Stimulated activated naive CD8-positive, alpha-beta T cell treated with anti-CD3 and anti-CD28 coated beads, Interleukin-15, Interleukin-2, amounts not matched to agents 100 ng/mL and 50 ng/mL, for 24 hours (primary cell): ENCODE data around the gene CTNNA3.
"Not testable (repeated sequence)": the region's sequence is repeated elsewhere in the genome, so short reads cannot be mapped to it uniquely, and the experiment has no call there.

Experiments used
- H3K27ac Mint-ChIP-seq: one replicate; pipeline ENCODE4 v1.8.0; 2021; ENCODE audit warnings: mild to moderate bottlenecking, mixed read lengths
- H3K27me3 Mint-ChIP-seq: one replicate; pipeline ENCODE4 v1.8.0; 2021; ENCODE audit warnings: mixed read lengths
- H3K36me3 Mint-ChIP-seq: one replicate; pipeline ENCODE4 v1.8.0; 2021; ENCODE audit warnings: low read depth, mixed read lengths
- H3K4me1 Mint-ChIP-seq: one replicate; pipeline ENCODE4 v1.8.0; 2021; ENCODE audit warnings: low read depth, mixed read lengths
- H3K4me3 Mint-ChIP-seq: one replicate; pipeline ENCODE4 v1.8.0; 2021; ENCODE audit warnings: mild to moderate bottlenecking, mixed read lengths
- H3K9me3 Mint-ChIP-seq: one replicate; pipeline ENCODE4 v1.8.0; 2021; ENCODE audit warnings: mixed read lengths

Gene CTNNA3

GRCh38 chr10:67211680-67212079 lies 484.3 kb downstream of the CTNNA3 start:
- no peaks in the 10 kb centered on the region for H3K9me3 Mint-ChIP-seq
- H3K4me3 Mint-ChIP-seq = no peak overlapping the region
- H3K4me1 Mint-ChIP-seq = no peaks in the 10 kb centered on the region
- no peaks in the 10 kb centered on the region for H3K27me3 Mint-ChIP-seq
- H3K36me3 Mint-ChIP-seq = no peaks in the 10 kb centered on the region
- H3K27ac Mint-ChIP-seq = no peak overlapping the region

GRCh38 chr10:67207923-67208322 lies 488.1 kb downstream of the CTNNA3 start:
- not testable (repeated sequence) for H3K9me3 Mint-ChIP-seq

GRCh38 chr10:67200913-67201564 lies 495.0 kb downstream of the CTNNA3 start:
- Mint-ChIP-seq H3K4me1 (no peaks in the 10 kb centered on the region), H3K9me3 (peaks cover 3% of the 10 kb centered on the region), H3K36me3 (no peaks in the 10 kb centered on the region), H3K4me3 (no peak overlapping the region), H3K27me3 (no peaks in the 10 kb centered on the region), H3K27ac (no peak overlapping the region)

More at GRCh38 chr10:67207923-67208322, 488.1 kb downstream of the CTNNA3 start:
- not testable (repeated sequence) for H3K4me3 Mint-ChIP-seq, H3K36me3 Mint-ChIP-seq, H3K27me3 Mint-ChIP-seq, H3K4me1 Mint-ChIP-seq, H3K27ac Mint-ChIP-seq

- Mint-ChIP-seq H3K9me3 (no peaks in the 10 kb centered on the region), H3K4me1 (no peaks in the 10 kb centered on the region), H3K4me3 (no peak overlapping the region), H3K36me3 (no peaks in the 10 kb centered on the region), H3K27ac (no peak overlapping the region), H3K27me3 (no peaks in the 10 kb centered on the region)
Measured at GRCh38 chr10:67175354-67175753, 520.6 kb downstream of the CTNNA3 start.

- no peaks in the 10 kb centered on the region for H3K4me1 Mint-ChIP-seq
- no peak overlapping the region for H3K27ac Mint-ChIP-seq
- no peak overlapping the region for H3K4me3 Mint-ChIP-seq
- no peaks in the 10 kb centered on the region for H3K36me3 Mint-ChIP-seq
- no peaks in the 10 kb centered on the region for H3K27me3 Mint-ChIP-seq
- peaks cover 3% of the 10 kb centered on the region for H3K9me3 Mint-ChIP-seq
Measured at GRCh38 chr10:67173787-67174186, 522.2 kb downstream of the CTNNA3 start.

GRCh38 chr10:67171970-67172369 lies 524.0 kb downstream of the CTNNA3 start:
- peaks cover 7% of the 10 kb centered on the region for H3K9me3 Mint-ChIP-seq
- H3K4me3 Mint-ChIP-seq = no peak overlapping the region
- H3K27me3 Mint-ChIP-seq = no peaks in the 10 kb centered on the region
- H3K36me3 Mint-ChIP-seq = no peaks in the 10 kb centered on the region
- H3K27ac Mint-ChIP-seq = no peak overlapping the region
- H3K4me1 Mint-ChIP-seq = no peaks in the 10 kb centered on the region

- Mint-ChIP-seq H3K27ac (no peak overlapping the region), H3K36me3 (no peaks in the 10 kb centered on the region), H3K27me3 (no peaks in the 10 kb centered on the region), H3K9me3 (peaks cover 4% of the 10 kb centered on the region), H3K4me3 (no peak overlapping the region), H3K4me1 (no peaks in the 10 kb centered on the region)
Measured at GRCh38 chr10:67156239-67156638, 539.8 kb downstream of the CTNNA3 start.

- H3K4me3 Mint-ChIP-seq = no peak overlapping the region
- no peaks in the 10 kb centered on the region for H3K36me3 Mint-ChIP-seq
- H3K9me3 Mint-ChIP-seq = no peaks in the 10 kb centered on the region
- H3K27ac Mint-ChIP-seq = no peak overlapping the region
- no peaks in the 10 kb centered on the region for H3K27me3 Mint-ChIP-seq
- H3K4me1 Mint-ChIP-seq = no peaks in the 10 kb centered on the region
Measured at GRCh38 chr10:67151471-67151870, 544.5 kb downstream of the CTNNA3 start.

- H3K36me3 Mint-ChIP-seq = no peaks in the 10 kb centered on the region
- no peaks in the 10 kb centered on the region for H3K9me3 Mint-ChIP-seq
- no peak overlapping the region for H3K4me3 Mint-ChIP-seq
- no peaks in the 10 kb centered on the region for H3K4me1 Mint-ChIP-seq
- no peaks in the 10 kb centered on the region for H3K27me3 Mint-ChIP-seq
- H3K27ac Mint-ChIP-seq = no peak overlapping the region
Measured at GRCh38 chr10:67144530-67144929, 551.5 kb downstream of the CTNNA3 start.

- Mint-ChIP-seq H3K4me1 (no peaks in the 10 kb centered on the region), H3K9me3 (peaks cover 6% of the 10 kb centered on the region), H3K27me3 (no peaks in the 10 kb centered on the region), H3K4me3 (no peak overlapping the region), H3K36me3 (no peaks in the 10 kb centered on the region), H3K27ac (no peak overlapping the region)
Measured at GRCh38 chr10:67141300-67141699, 554.7 kb downstream of the CTNNA3 start.

GRCh38 chr10:67140641-67141040 lies 555.4 kb downstream of the CTNNA3 start:
- peaks cover 6% of the 10 kb centered on the region for H3K9me3 Mint-ChIP-seq
- no peaks in the 10 kb centered on the region for H3K27me3 Mint-ChIP-seq
- H3K27ac Mint-ChIP-seq = no peak overlapping the region
- no peak overlapping the region for H3K4me3 Mint-ChIP-seq
- no peaks in the 10 kb centered on the region for H3K36me3 Mint-ChIP-seq
- H3K4me1 Mint-ChIP-seq = no peaks in the 10 kb centered on the region

GRCh38 chr10:67127441-67127840 lies 568.6 kb downstream of the CTNNA3 start:
- no peaks in the 10 kb centered on the region for H3K9me3 Mint-ChIP-seq
- no peak overlapping the region for H3K27ac Mint-ChIP-seq
- no peaks in the 10 kb centered on the region for H3K27me3 Mint-ChIP-seq
- H3K4me1 Mint-ChIP-seq = no peaks in the 10 kb centered on the region
- H3K4me3 Mint-ChIP-seq = no peak overlapping the region
- H3K36me3 Mint-ChIP-seq = no peaks in the 10 kb centered on the region

GRCh38 chr10:67119651-67120050 lies 576.3 kb downstream of the CTNNA3 start:
- H3K36me3 Mint-ChIP-seq = no peaks in the 10 kb centered on the region
- H3K4me1 Mint-ChIP-seq = no peaks in the 10 kb centered on the region
- H3K9me3 Mint-ChIP-seq = no peaks in the 10 kb centered on the region
- no peak overlapping the region for H3K27ac Mint-ChIP-seq
- no peak overlapping the region for H3K4me3 Mint-ChIP-seq
- H3K27me3 Mint-ChIP-seq = no peaks in the 10 kb centered on the region

- Mint-ChIP-seq H3K27ac (no peak overlapping the region), H3K9me3 (no peaks in the 10 kb centered on the region), H3K4me3 (no peak overlapping the region), H3K27me3 (no peaks in the 10 kb centered on the region), H3K4me1 (no peaks in the 10 kb centered on the region), H3K36me3 (no peaks in the 10 kb centered on the region)
Measured at GRCh38 chr10:67115972-67116371, 580.0 kb downstream of the CTNNA3 start.

- Mint-ChIP-seq H3K36me3 (no peaks in the 10 kb centered on the region), H3K4me1 (no peaks in the 10 kb centered on the region), H3K27me3 (no peaks in the 10 kb centered on the region), H3K4me3 (no peak overlapping the region), H3K27ac (no peak overlapping the region), H3K9me3 (no peaks in the 10 kb centered on the region)
Measured at GRCh38 chr10:67114945-67115344, 581.0 kb downstream of the CTNNA3 start.

- Mint-ChIP-seq H3K4me3 (no peak overlapping the region), H3K36me3 (no peaks in the 10 kb centered on the region), H3K27me3 (no peaks in the 10 kb centered on the region), H3K9me3 (no peaks in the 10 kb centered on the region), H3K27ac (no peak overlapping the region), H3K4me1 (no peaks in the 10 kb centered on the region)
Measured at GRCh38 chr10:67112765-67113164, 583.2 kb downstream of the CTNNA3 start.
